GM19025 (cell line): ENCODE measurements around the gene RAB5IF.
"Not testable (repeated sequence)": the region's sequence is repeated elsewhere in the genome, so short reads cannot be mapped to it uniquely, and the experiment has no call there.

Experiments used
- ATAC-seq: cut with Tn5 transposase; IDR thresholded peaks from one replicate; pipeline ENCODE4 v1.9.1; 2021; ENCODE audit warnings: mild to moderate bottlenecking, low read depth, moderate library complexity; ENCODE audit not compliant: unreplicated experiment

The RAB5IF gene

GRCh38 chr20:36585410-36586125 lies 20.0 kb upstream of the RAB5IF start:
- no peak for ATAC-seq

GRCh38 chr20:36587388-36588070 lies 18.1 kb upstream of the RAB5IF start:
- ATAC-seq = no peak

GRCh38 chr20:36591281-36591680 lies 14.3 kb upstream of the RAB5IF start:
- no peak for ATAC-seq

GRCh38 chr20:36591854-36592641 lies 13.5 kb upstream of the RAB5IF start:
- no peak for ATAC-seq

DNA sequence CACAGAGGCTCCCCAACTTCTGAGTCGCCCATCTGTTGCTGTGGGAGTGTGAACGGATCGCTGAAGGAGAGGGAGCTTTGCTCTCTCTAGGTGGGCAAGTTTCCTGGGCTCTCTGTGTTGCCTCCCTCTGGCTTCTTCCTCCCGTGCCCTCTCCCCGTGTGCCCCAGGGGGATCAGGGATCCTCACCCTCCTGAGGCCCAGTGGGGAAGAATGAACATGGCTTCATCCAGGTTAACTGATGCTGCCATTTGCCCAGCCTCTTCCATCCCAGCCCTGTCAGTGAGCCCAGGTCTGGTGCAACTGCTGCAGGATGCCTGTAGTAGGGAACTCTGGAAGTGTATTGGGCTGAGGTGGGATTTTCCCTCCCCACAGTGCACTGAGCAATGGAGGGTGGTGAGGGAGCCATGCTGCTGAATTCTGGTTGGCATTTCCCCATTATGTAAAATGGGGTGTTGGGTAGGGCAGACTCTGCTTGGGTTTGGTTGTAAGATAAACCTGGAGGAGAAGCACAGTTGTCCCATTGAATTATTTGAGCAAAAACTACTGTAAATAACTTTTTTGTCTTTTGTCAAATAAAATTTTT lies 12.1 kb upstream of the RAB5IF start:
- no peak for ATAC-seq

- ATAC-seq = no peak
These were observed 5.7 kb upstream of the RAB5IF start for GRCh38 chr20:36599912-36600345.

DNA sequence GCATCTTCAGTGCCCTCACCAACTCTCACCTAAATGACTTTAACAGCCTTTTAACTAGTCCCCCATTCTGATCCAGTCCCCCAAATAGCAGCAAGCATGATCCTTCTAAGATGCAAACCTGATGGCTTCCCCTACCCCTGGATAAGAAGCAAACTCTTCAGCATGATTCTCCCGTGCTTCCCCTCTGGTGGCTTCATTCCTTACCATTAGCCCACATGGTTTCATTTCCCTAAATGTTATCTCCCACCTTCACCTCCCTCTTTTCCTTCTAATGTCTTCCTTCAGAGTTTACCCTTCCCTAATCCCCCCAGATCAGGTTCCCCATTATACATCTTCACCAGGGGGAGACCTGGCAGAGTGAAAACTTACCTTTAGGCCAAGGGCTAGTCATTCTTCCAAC lies 4.0 kb upstream of the RAB5IF start:
- no peak for ATAC-seq

DNA sequence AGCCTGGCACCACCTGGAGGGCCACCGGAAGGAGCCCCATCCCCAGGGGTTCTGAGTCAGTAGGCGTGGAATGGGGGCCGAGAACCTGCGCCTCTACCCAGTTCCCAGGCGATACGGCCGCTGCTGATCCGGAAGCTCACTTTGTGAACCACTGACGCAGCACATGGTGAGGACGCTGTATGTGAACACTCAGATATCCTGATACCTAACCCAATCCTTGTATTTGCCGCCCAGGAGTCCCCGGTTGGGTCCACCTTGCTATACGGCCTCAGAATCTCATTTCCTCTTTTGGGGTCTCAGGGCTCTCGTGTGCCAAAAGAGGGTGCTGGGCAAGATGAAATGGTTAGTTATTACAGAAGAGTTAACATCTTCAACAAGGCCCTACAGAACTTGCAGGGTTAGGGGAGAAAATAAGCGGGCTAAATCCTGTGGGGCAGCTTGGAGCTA lies 604 bp upstream of the RAB5IF start:
- ATAC-seq = peak; percentile 23

- no peak for ATAC-seq
These were observed 833 bp downstream of the RAB5IF start for GRCh38 chr20:36606158-36607066.

- no peak for ATAC-seq
These were observed 2.2 kb downstream of the RAB5IF start for GRCh38 chr20:36607586-36608387.

GRCh38 chr20:36608388-36608728 lies 2.8 kb downstream of the RAB5IF start:
- not testable (repeated sequence) for ATAC-seq

- ATAC-seq = no peak
These were observed 6.0 kb downstream of the RAB5IF start for GRCh38 chr20:36611625-36612024.

GRCh38 chr20:36613974-36614373 lies 8.4 kb downstream of the RAB5IF start:
- ATAC-seq = no peak

DNA sequence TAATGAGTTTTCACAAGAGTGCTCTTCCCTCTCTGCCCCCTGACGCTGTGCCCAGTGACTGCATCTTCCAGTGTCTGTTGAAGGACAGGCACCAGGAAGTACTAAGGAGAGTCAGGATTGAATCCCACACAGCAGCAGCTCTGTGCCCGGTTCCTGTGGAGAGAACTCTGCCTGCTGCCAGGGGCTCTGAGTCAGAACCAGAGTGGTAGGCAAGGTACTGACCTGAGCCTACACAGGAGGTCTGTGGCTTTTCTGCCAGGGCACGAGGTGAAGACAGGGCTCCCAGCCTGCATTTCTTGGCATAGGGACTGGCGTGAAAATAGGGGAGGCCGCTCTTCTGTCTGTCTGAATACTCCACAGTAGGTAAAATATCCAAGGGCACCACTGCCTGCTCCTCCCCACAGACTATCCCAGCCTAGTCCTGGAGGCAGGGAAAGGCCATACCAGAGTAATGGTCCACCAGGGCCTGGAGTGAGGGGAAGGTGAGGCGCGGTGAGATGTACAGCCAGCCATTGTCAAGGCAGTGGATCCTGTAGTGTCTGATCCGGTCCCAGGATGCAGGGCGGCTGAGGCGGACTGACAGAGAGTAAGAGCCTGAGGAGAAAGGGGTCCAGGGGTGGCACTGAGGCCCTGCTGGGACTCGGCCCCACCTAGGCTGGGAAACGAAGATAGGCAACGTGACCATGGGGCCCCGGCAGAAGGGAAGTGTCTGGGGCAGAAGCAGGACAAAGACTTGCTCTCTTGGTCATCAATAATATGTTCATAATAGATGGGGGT lies 9.4 kb downstream of the RAB5IF start:
- no peak for ATAC-seq

GRCh38 chr20:36620917-36621316 lies 15.3 kb downstream of the RAB5IF start:
- no peak for ATAC-seq

GRCh38 chr20:36623444-36623843 lies 17.9 kb downstream of the RAB5IF start:
- no peak for ATAC-seq

- ATAC-seq = no peak
These were observed 18.7 kb downstream of the RAB5IF start for GRCh38 chr20:36624068-36624943.

GRCh38 chr20:36624944-36625324 lies 19.4 kb downstream of the RAB5IF start:
- no peak for ATAC-seq
